Measurements from ENCODE around the gene TPRA1.
"Not testable (repeated sequence)": the region's sequence is repeated elsewhere in the genome, so short reads cannot be mapped to it uniquely, and the experiment has no call there.

TPRA1 gene

GRCh38 chr3:127616836-127617605 is 26.5 kb upstream of the TPRA1 start:
- in situ Hi-C loops (cut with MboI; ENCODE audit: low sequenced_read_pairs), result no loop called here

GRCh38 chr3:127615631-127616305 is 25.2 kb upstream of the TPRA1 start:
- in situ Hi-C loops (cut with MboI; ENCODE audit: low sequenced_read_pairs), result no loop called here

- in situ Hi-C loops (cut with MboI; ENCODE audit: low sequenced_read_pairs), result no loop called here
Measured at GRCh38 chr3:127614928-127615589, 24.5 kb upstream of the TPRA1 start.

GRCh38 chr3:127613406-127613805 is 22.9 kb upstream of the TPRA1 start:
- in situ Hi-C loops (cut with MboI; ENCODE audit: low sequenced_read_pairs), result no loop called here

- in situ Hi-C loops (cut with MboI; ENCODE audit: low sequenced_read_pairs), result no loop called here
Measured at GRCh38 chr3:127612966-127613365, 22.4 kb upstream of the TPRA1 start.

- in situ Hi-C loops (cut with MboI; ENCODE audit: low sequenced_read_pairs), result no loop called here
Measured at GRCh38 chr3:127611251-127611650, 20.7 kb upstream of the TPRA1 start.

- in situ Hi-C loops (cut with MboI; ENCODE audit: low sequenced_read_pairs), result no loop called here
Measured at GRCh38 chr3:127610105-127610504, 19.6 kb upstream of the TPRA1 start.

- in situ Hi-C loops (cut with MboI; ENCODE audit: low sequenced_read_pairs), result no loop called here
Measured at GRCh38 chr3:127608362-127608718, 17.8 kb upstream of the TPRA1 start.

- in situ Hi-C loops (cut with MboI; ENCODE audit: low sequenced_read_pairs), result no loop called here
Measured at GRCh38 chr3:127607675-127608361, 17.3 kb upstream of the TPRA1 start.

- in situ Hi-C loops (cut with MboI; ENCODE audit: low sequenced_read_pairs), result no loop called here
Measured at GRCh38 chr3:127606981-127607595, 16.6 kb upstream of the TPRA1 start.

- in situ Hi-C loops (cut with MboI; ENCODE audit: low sequenced_read_pairs), result no loop called here
Measured at GRCh38 chr3:127606086-127606805, 15.7 kb upstream of the TPRA1 start.

- in situ Hi-C loops (cut with MboI; ENCODE audit: low sequenced_read_pairs), result not testable (repeated sequence)
Measured at GRCh38 chr3:127605547-127605946, 15.0 kb upstream of the TPRA1 start.

GRCh38 chr3:127604546-127605165 is 14.1 kb upstream of the TPRA1 start:
- in situ Hi-C loops (cut with MboI; ENCODE audit: low sequenced_read_pairs), result no loop called here

- in situ Hi-C loops (cut with MboI; ENCODE audit: low sequenced_read_pairs), result no loop called here
Measured at GRCh38 chr3:127604035-127604434, 13.5 kb upstream of the TPRA1 start.

GRCh38 chr3:127600749-127601456 is 10.4 kb upstream of the TPRA1 start:
- in situ Hi-C loops (cut with MboI; ENCODE audit: low sequenced_read_pairs), result no loop called here

- in situ Hi-C loops (cut with MboI; ENCODE audit: low sequenced_read_pairs), result no loop called here
Measured at GRCh38 chr3:127598841-127599570, 8.5 kb upstream of the TPRA1 start.

- in situ Hi-C loops (cut with MboI; ENCODE audit: low sequenced_read_pairs), result no loop called here
Measured at GRCh38 chr3:127597020-127597771, 6.7 kb upstream of the TPRA1 start.

GRCh38 chr3:127595303-127595702 is 4.8 kb upstream of the TPRA1 start:
- in situ Hi-C loops (cut with MboI; ENCODE audit: low sequenced_read_pairs), result no loop called here

All from HL-60/S4 treated with phorbol 12-myristate 13-acetate at 8.2 ng/mL for 4 days and 3 days (cell line).